Adrenal gland (tissue), 12 donors: ENCODE data around the gene ZC2HC1B. TPM values are rescaled to one million over a fixed set of nuclear protein-coding genes. Genes with fewer than 3 reads are reported as not detected.

ENCODE experiments used
- DNase-seq, 7 donors: peaks; one replicate each; pipeline ENCODE4 v3.0.0-alpha.2; 2019 to 2020
- H3K27ac ChIP-seq, 5 donors: fragments of 200-600 bp; sonication (generic) in 4 of 5; 1 replicate in 3 of 5; 2 replicates in 2 of 5; pipeline versions ENCODE4 v1.5.1 to v1.8.0; 2016 to 2020; ENCODE audit warnings: mild to moderate bottlenecking in 1 of 5
- H3K27me3 ChIP-seq: fragments of 200-600 bp; 2 replicates; pipeline ENCODE4 v1.8.0; 2021
- H3K36me3 ChIP-seq, 2 donors: fragments of 200-600 bp; replicated peaks in 1 of 2; 1 replicate in 1 of 2; 2 replicates in 1 of 2; pipeline versions ENCODE4 v1.5.1 to v1.8.0; 2018 to 2022
- H3K4me1 ChIP-seq, 2 donors: fragments of 200-600 bp; replicated peaks in 1 of 2; 1 replicate in 1 of 2; 2 replicates in 1 of 2; pipeline versions ENCODE4 v1.5.1 to v1.8.0; 2018 to 2021
- H3K4me3 ChIP-seq, 4 donors: fragments of 200-600 bp; sonication (generic) in 3 of 4; one replicate each; pipeline ENCODE4 v1.5.1; 2016 to 2018
- H3K9me3 ChIP-seq, 3 donors: fragments of 200-600 bp; sonication (generic) in 1 of 3; replicated peaks in 1 of 3; 1 replicate in 2 of 3; 2 replicates in 1 of 3; pipeline versions ENCODE4 v1.5.1 to v1.8.0; 2016 to 2021
- CTCF ChIP-seq, 6 experiments: fragments of 450-650 bp in 4 of 6; fragments of 200-600 bp in 2 of 6; sonication (generic) in 1 of 6; IDR thresholded peaks; 1 replicate in 5 of 6; 2 replicates in 1 of 6; pipeline versions ENCODE4 v1.5.1 to v1.8.0; 2016 to 2021; ENCODE audit warnings: antibody characterized with exemption in 6 of 6, mild to moderate bottlenecking in 2 of 6, moderate library complexity in 1 of 6
- POLR2A ChIP-seq, 2 donors: fragments of 450-650 bp; IDR thresholded peaks; one replicate each; pipeline ENCODE4 v1.6.1; 2017; ENCODE audit warnings: antibody characterized with exemption in 2 of 2, mild to moderate bottlenecking in 2 of 2, moderate library complexity in 1 of 2
- WGBS, 4 donors: extraction: QIAGEN DNeasy Blood & Tissue Kit in 2 of 4; methylation state at CpG; one replicate each; pipeline versions ENCODE4 v1.1.5 to v1.1.7; 2013 to 2017; 5-methylcytosine and 5-hydroxymethylcytosine counted together
- intact Hi-C, 2 donors: fragments of 100-400 bp; cut with DNase I; formaldehyde crosslinking; loops; one replicate each; pipeline versions ENCODE4 v1.14.1 to v1.15.0; 2022 to 2023
- polyA plus RNA-seq, 3 donors: library from polyadenylated mRNA; stranded (reverse); fragments of 200-250 nt in 2 of 3; fragments of 350-450 nt in 1 of 3; fragmentation: Illumina TruSeq in 1 of 3; extraction: RNeasy Lipid Tissue Mini Kit (QIAGEN cat#74804) in 1 of 3; gene quantifications; one replicate each; pipeline ENCODE4 v1.2.3, GENCODE V29; 2013 to 2014
- total RNA-seq, 9 donors: library from RNA; depleted of rRNA in 4 of 9; stranded (reverse); fragments of >200 nt in 4 of 9; fragments of 120-200 nt in 1 of 9; fragmentation: NEBNext Ultra II Directional in 1 of 9; extraction: Animal tissue kit (Norgen Biotek cat#: 25700) in 1 of 9; gene quantifications; one replicate each; pipeline versions ENCODE4 v1.1.0 to v1.2.4, GENCODE V29; 2013 to 2023
- donor health status: healthy with polysubstance abuse.
- donor health status: Bipolar disorder and iron deficiency.
- donor health status: DM: yes; HTN: yes; CAD: no.
- donor health status: DM: no; HTN: no; CAD: no.
- donor health status: DM: no; HTN: no; CAD: no.
- donor health status: DM: yes; HTN: yes; CAD: no.

The ZC2HC1B gene
- total and polyA plus RNA-seq, 12 donors: 0.32 to 1.0 TPM; not detected in 10

GRCh38 chr6:143823548-143823947 lies 40.7 kb upstream of the ZC2HC1B start:
- intact Hi-C loops: loop anchor here in 1 of 2 donors (10.0 kb wide), 1 partner anchor 49 kb away; no protein-coding TSS in a partner anchor
- Histone ChIP-seq H3K27ac (no peak overlapping the region), H3K4me3 (no peak overlapping the region), H3K4me1 (peaks cover 10 to 14% of the 10 kb centered on the region in 2 donors), H3K36me3 (peaks cover 0 to 27% of the 10 kb centered on the region in 2 donors), H3K9me3 (no peaks in the 10 kb centered on the region), H3K27me3 (no peaks in the 10 kb centered on the region)
- TF ChIP-seq POLR2A (IDR thresholded peaks at IDR 0.05): no peak
- TF ChIP-seq CTCF (IDR thresholded peaks at IDR 0.05): no peak
- DNase-seq: no peak
- WGBS, 4 donors: 76 to 81% (median 78%) methylated on average over 6 of the region's 6 CpGs

GRCh38 chr6:143828572-143828971 lies 35.7 kb upstream of the ZC2HC1B start:
- Histone ChIP-seq H3K9me3 (no peaks in the 10 kb centered on the region), H3K4me3 (no peak overlapping the region), H3K36me3 (peaks cover 0 to 14% of the 10 kb centered on the region in 2 donors), H3K27me3 (no peaks in the 10 kb centered on the region), H3K27ac (no peak overlapping the region), H3K4me1 (no peaks in the 10 kb centered on the region)
- intact Hi-C loops: loop anchor here in 1 of 2 donors (10.0 kb wide), 1 partner anchor 54 kb away; no protein-coding TSS in a partner anchor
- no peak for DNase-seq
- TF ChIP-seq CTCF (IDR thresholded peaks at IDR 0.05) (no peak), POLR2A (IDR thresholded peaks at IDR 0.05) (no peak)

GRCh38 chr6:143836150-143836549 lies 28.1 kb upstream of the ZC2HC1B start:
- H3K9me3 ChIP-seq: no peaks in the 10 kb centered on the region
- H3K27me3 ChIP-seq: no peaks in the 10 kb centered on the region
- no peak for TF ChIP-seq POLR2A (IDR thresholded peaks at IDR 0.05)
- TF ChIP-seq CTCF (IDR thresholded peaks at IDR 0.05): no peak
- H3K4me1 ChIP-seq: no peaks in the 10 kb centered on the region
- 90 to 93% (median 92%) methylated on average over 2 of the region's 2 CpGs for WGBS, 4 donors
- intact Hi-C loops: no loop called here
- no peaks in the 10 kb centered on the region for H3K36me3 ChIP-seq
- DNase-seq: no peak
- H3K4me3 ChIP-seq: no peak overlapping the region
- H3K27ac ChIP-seq: no peak overlapping the region

GRCh38 chr6:143838395-143838794 lies 25.9 kb upstream of the ZC2HC1B start:
- no peak for TF ChIP-seq POLR2A (IDR thresholded peaks at IDR 0.05)
- no peak for TF ChIP-seq CTCF (IDR thresholded peaks at IDR 0.05)
- intact Hi-C loops: no loop called here
- H3K4me3 ChIP-seq: no peak overlapping the region
- H3K9me3 ChIP-seq: no peaks in the 10 kb centered on the region
- no peaks in the 10 kb centered on the region for H3K27me3 ChIP-seq
- 83 to 92% (median 86%) methylated on average over 5 of the region's 5 CpGs for WGBS, 4 donors
- H3K27ac ChIP-seq: no peak overlapping the region
- H3K4me1 ChIP-seq: peaks cover 4 to 5% of the 10 kb centered on the region in 2 donors
- no peaks in the 10 kb centered on the region for H3K36me3 ChIP-seq
- DNase-seq: no peak
